Uterus (tissue), 4 donors: Measurements from ENCODE around the gene CD22. TPM values are rescaled to one million over a fixed set of nuclear protein-coding genes. Genes with fewer than 3 reads are reported as not detected.

Experiments used
- DNase-seq, 2 donors: peaks; one replicate each; pipeline ENCODE4 v3.0.0-alpha.2; 2019 to 2020
- H3K27ac ChIP-seq, 2 donors: fragments of 200-600 bp; sonication (generic); 1 replicate in 1 of 2; 2 replicates in 1 of 2; pipeline ENCODE4 v1.5.1; 2016 to 2018
- H3K27me3 ChIP-seq, 2 donors: fragments of 200-600 bp; sonication (generic); one replicate each; pipeline ENCODE4 v1.5.1; 2018 to 2019; ENCODE audit warnings: control low read depth in 1 of 2
- H3K36me3 ChIP-seq, 2 donors: fragments of 200-600 bp; sonication (generic); one replicate each; pipeline ENCODE4 v1.5.1; 2019; ENCODE audit warnings: control low read depth in 1 of 2
- H3K4me1 ChIP-seq, 2 donors: fragments of 200-600 bp; sonication (generic); one replicate each; pipeline ENCODE4 v1.5.1; 2018 to 2019; ENCODE audit warnings: control low read depth in 1 of 2
- H3K4me3 ChIP-seq, 2 donors: fragments of 200-600 bp; sonication (generic); 1 replicate in 1 of 2; 2 replicates in 1 of 2; pipeline ENCODE4 v1.5.1; 2018 to 2019; ENCODE audit warnings: mild to moderate bottlenecking in 1 of 2
- H3K9me3 ChIP-seq, 2 donors: fragments of 200-600 bp; sonication (generic); one replicate each; pipeline ENCODE4 v1.5.1; 2019; ENCODE audit warnings: control low read depth in 1 of 2
- POLR2A ChIP-seq, 2 donors: fragments of 450-650 bp; IDR thresholded peaks; one replicate each; pipeline ENCODE4 v1.6.1; 2016; ENCODE audit warnings: antibody characterized with exemption in 2 of 2, mild to moderate bottlenecking in 1 of 2, moderate library complexity in 1 of 2
- intact Hi-C: fragments of 100-400 bp; cut with DNase I; formaldehyde crosslinking; loops from one replicate; pipeline ENCODE4 v1.15.1; 2023; ENCODE audit warnings: low total_unique reads
- total RNA-seq, 4 donors: library from RNA; depleted of rRNA in 3 of 4; stranded (reverse); fragments of >200 nt in 3 of 4; gene quantifications; one replicate each; pipeline versions ENCODE4 v1.1.0 to v1.2.4, GENCODE V29; 2014 to 2023
- TF ChIP-seq, protein P1 (sequence below), 4 experiments: fragments of 200-600 bp in 2 of 4; fragments of 450-650 bp in 2 of 4; sonication (generic) in 2 of 4; IDR thresholded peaks; one replicate each; pipeline ENCODE4 v1.5.1; 2016 to 2019; ENCODE audit warnings: antibody characterized with exemption in 4 of 4, mild to moderate bottlenecking in 2 of 4, moderate library complexity in 1 of 4
- donor health status: DM: yes; HTN: yes; CAD: no.

CD22 gene
- total RNA-seq, 4 donors from 2014 or later, result under 0.01 to 9.4 (median 1.3) TPM

DNA sequence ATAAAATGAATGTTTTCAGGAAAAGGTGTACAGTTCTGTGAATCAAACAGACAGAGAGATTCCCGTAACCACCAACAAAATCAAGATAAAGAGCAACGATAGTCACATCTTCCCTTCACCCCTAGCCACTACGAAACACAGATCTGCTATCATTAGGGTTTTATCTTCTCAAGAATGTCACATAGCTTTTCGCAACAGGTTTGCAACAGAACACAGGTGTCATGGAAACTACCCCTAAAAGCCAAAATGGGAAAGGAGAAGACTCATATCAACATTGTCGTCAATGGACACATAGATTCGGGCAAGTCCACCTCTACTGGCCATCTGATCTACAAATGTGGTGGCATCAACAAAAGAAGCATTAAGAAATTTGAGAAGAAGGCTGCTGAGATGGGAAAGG lies 52.9 kb downstream of the CD22 start:
- Histone ChIP-seq H3K36me3 (no peaks in the 10 kb centered on the region), H3K27ac (no peak overlapping the region), H3K27me3 (no peaks in the 10 kb centered on the region), H3K4me3 (no peak overlapping the region), H3K9me3 (no peaks in the 10 kb centered on the region), H3K4me1 (no peaks in the 10 kb centered on the region)
- intact Hi-C loops, result no loop called here
- TF ChIP-seq, protein P1, sequence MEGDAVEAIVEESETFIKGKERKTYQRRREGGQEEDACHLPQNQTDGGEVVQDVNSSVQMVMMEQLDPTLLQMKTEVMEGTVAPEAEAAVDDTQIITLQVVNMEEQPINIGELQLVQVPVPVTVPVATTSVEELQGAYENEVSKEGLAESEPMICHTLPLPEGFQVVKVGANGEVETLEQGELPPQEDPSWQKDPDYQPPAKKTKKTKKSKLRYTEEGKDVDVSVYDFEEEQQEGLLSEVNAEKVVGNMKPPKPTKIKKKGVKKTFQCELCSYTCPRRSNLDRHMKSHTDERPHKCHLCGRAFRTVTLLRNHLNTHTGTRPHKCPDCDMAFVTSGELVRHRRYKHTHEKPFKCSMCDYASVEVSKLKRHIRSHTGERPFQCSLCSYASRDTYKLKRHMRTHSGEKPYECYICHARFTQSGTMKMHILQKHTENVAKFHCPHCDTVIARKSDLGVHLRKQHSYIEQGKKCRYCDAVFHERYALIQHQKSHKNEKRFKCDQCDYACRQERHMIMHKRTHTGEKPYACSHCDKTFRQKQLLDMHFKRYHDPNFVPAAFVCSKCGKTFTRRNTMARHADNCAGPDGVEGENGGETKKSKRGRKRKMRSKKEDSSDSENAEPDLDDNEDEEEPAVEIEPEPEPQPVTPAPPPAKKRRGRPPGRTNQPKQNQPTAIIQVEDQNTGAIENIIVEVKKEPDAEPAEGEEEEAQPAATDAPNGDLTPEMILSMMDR (IDR thresholded peaks at IDR 0.05), result no peak
- TF ChIP-seq POLR2A (IDR thresholded peaks at IDR 0.05), result no peak
- no peak for DNase-seq

DNA sequence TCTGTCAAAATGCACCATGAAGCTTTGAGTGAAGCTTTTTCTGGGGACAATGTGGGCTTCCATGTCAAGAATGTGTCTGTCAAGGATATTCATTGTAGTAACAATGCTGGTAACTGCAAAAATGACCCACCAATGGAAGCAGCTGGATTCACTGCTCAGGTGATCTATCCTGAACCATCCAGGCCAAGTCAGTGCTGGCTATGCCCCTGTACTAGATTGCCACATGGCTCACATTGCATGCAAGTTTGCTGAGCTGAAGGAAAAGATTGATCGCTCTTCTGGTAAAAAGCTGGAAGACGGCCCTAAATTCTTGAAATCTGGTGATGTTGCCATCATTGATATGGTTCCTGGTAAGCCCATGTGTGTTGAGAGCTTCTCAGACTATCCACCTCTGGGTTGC lies 54.5 kb downstream of the CD22 start:
- H3K9me3 ChIP-seq, result no peaks in the 10 kb centered on the region
- TF ChIP-seq, protein P1 (IDR thresholded peaks at IDR 0.05), result no peak
- TF ChIP-seq POLR2A (IDR thresholded peaks at IDR 0.05), result no peak
- H3K4me3 ChIP-seq, result no peak overlapping the region
- no peaks in the 10 kb centered on the region for H3K4me1 ChIP-seq
- no peak for DNase-seq
- no peak overlapping the region for H3K27ac ChIP-seq
- intact Hi-C loops, result no loop called here
- no peaks in the 10 kb centered on the region for H3K27me3 ChIP-seq
- no peaks in the 10 kb centered on the region for H3K36me3 ChIP-seq

DNA sequence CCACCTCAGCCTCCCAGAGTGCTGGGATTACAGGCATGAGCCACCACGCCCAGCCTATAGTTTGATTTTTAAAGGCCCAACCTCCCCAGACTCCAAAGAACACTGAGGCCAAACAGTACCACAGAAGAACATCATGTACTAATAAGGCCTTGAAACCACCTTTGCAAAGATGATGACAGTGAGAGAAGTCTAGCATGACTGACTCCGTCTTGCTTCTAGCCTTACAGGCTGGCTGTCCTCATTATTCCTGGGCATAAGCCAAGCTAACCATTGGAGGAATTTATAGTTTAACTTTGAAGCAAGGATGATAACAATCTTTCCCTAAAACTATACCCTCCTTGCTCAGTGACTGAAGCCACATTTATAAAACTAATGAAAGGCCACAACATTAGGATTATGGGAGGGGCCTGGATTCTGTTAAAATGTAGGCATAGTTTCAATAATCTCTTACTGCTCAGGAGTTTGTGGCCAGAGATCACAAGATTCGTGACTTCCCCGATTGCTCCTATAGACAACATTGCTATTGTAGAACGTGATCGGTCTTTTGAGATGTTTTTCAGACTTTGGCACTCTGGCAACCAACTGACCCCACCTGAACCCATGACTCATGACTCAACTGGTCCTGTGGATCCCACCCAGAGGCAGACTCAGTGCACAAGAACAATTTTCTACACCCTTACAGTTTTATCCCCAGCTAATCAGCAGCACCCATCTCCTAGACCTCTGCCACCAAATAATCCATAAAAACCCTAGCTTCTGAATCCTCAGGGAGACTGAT lies 59.5 kb downstream of the CD22 start:
- Histone ChIP-seq H3K27me3 (no peaks in the 10 kb centered on the region), H3K4me1 (no peaks in the 10 kb centered on the region), H3K36me3 (no peaks in the 10 kb centered on the region), H3K4me3 (no peak overlapping the region), H3K9me3 (no peaks in the 10 kb centered on the region), H3K27ac (no peak overlapping the region)
- no peak for TF ChIP-seq POLR2A (IDR thresholded peaks at IDR 0.05)
- TF ChIP-seq, protein P1 (IDR thresholded peaks at IDR 0.05), result no peak
- intact Hi-C loops, result no loop called here
- DNase-seq, result no peak

DNA sequence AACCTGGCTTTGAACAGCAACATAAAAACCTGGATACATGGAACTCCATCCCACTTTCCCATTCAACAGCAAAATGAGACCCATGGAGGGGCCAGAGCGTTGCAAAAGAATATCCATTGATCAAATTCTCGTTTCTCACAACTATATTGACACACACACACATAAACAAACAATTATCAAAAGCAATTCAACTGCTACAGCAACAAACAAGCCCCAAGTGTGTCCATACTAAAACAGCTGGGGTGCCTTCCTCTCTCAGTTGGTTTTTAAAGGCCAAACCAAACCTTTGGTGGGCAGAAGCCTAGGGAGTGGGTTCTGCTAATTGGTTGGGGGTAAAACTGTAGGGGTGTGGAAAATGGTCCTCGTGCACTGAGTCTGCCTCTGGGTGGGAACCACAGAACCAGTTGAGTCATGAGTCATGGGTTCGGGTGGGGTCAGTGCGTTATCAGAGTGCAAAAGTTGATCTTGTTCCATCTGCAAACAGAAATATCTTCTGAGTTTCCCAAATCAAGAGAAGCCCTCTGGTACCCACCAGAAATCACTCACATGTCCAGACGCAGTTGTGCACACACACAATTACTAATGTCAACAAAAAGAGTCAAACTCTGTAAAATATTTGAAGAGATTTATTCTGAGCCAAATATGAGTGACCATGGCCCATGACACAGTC lies 60.3 kb downstream of the CD22 start:
- TF ChIP-seq, protein P1 (IDR thresholded peaks at IDR 0.05), result no peak
- no peak for TF ChIP-seq POLR2A (IDR thresholded peaks at IDR 0.05)
- DNase-seq, result no peak
- intact Hi-C loops, result no loop called here
- Histone ChIP-seq H3K36me3 (no peaks in the 10 kb centered on the region), H3K27ac (no peak overlapping the region), H3K27me3 (no peaks in the 10 kb centered on the region), H3K4me3 (no peak overlapping the region), H3K4me1 (no peaks in the 10 kb centered on the region), H3K9me3 (no peaks in the 10 kb centered on the region)
